Natural killer cell (primary cell): ENCODE measurements around the gene KCNA1. TPM values are rescaled to one million over a fixed set of nuclear protein-coding genes. Genes with fewer than 3 reads are reported as not detected.

Experiments
- ATAC-seq, 3 donors: fragments of 150-1000 bp in 2 of 3; fragments of 200-7000 bp in 1 of 3; cut with Tn5 transposase; 1 replicate in 1 of 3; 2 replicates in 2 of 3; pipeline ENCODE4 v1.10.0; 2021; ENCODE audit warnings: mild to moderate bottlenecking in 2 of 3, moderate library complexity in 2 of 3
- DNase-seq, 2 donors: peaks; one replicate each; pipeline versions ENCODE4 v3.0.0 to v3.0.0-alpha.2; 2013 to 2021; ENCODE audit warnings: mixed read lengths in 1 of 2
- H3K27ac ChIP-seq: one replicate; pipeline ENCODE4 v1.5.1; 2013; ENCODE audit warnings: mild to moderate bottlenecking, low read length
- H3K27me3 ChIP-seq: one replicate; pipeline ENCODE4 v1.6.1; 2013; ENCODE audit warnings: low read length; ENCODE audit not compliant: control insufficient read depth, insufficient read depth
- H3K36me3 ChIP-seq: one replicate; pipeline ENCODE4 v1.6.1; 2013; ENCODE audit warnings: low read length; ENCODE audit not compliant: control insufficient read depth, insufficient read depth
- H3K4me1 ChIP-seq: one replicate; pipeline ENCODE4 v1.6.1; 2013; ENCODE audit warnings: low read length; ENCODE audit not compliant: control insufficient read depth, insufficient read depth
- H3K4me3 ChIP-seq: one replicate; pipeline ENCODE4 v1.5.1; 2013; ENCODE audit warnings: low read length
- H3K9me3 ChIP-seq: one replicate; pipeline ENCODE4 v1.6.1; 2013; ENCODE audit warnings: low read length; ENCODE audit not compliant: control insufficient read depth, insufficient read depth
- H3K27ac Mint-ChIP-seq, 2 donors: one replicate each; pipeline ENCODE4 v1.8.0; 2022; ENCODE audit warnings: mild to moderate bottlenecking in 2 of 2, mixed read lengths in 2 of 2, moderate library complexity in 1 of 2
- H3K27me3 Mint-ChIP-seq, 2 donors: one replicate each; pipeline ENCODE4 v1.8.0; 2022; ENCODE audit warnings: low read depth in 2 of 2, mixed read lengths in 2 of 2
- H3K36me3 Mint-ChIP-seq: one replicate; pipeline ENCODE4 v1.8.0; 2022; ENCODE audit warnings: mixed read lengths
- H3K4me1 Mint-ChIP-seq, 2 donors: one replicate each; pipeline ENCODE4 v1.8.0; 2022; ENCODE audit warnings: mixed read lengths in 2 of 2
- H3K4me3 Mint-ChIP-seq: one replicate; pipeline ENCODE4 v1.8.0; 2022; ENCODE audit warnings: mild to moderate bottlenecking, moderate library complexity, mixed read lengths
- H3K9me3 Mint-ChIP-seq, 2 donors: one replicate each; pipeline ENCODE4 v1.8.0; 2022; ENCODE audit warnings: mixed read lengths in 2 of 2
- CTCF ChIP-seq: fragments of 200-600 bp; IDR thresholded peaks from one replicate; pipeline ENCODE4 v1.8.0; 2022; ENCODE audit warnings: antibody characterized with exemption
- WGBS: methylation state at CpG from one replicate; pipeline ENCODE4 v1.1.7; 2013; ENCODE audit warnings: missing lambda C conversion rate; ENCODE audit not compliant: insufficient coverage; 5-methylcytosine and 5-hydroxymethylcytosine counted together
- intact Hi-C: fragments of 100-400 bp; cut with micrococcal nuclease; formaldehyde crosslinking; loops from one replicate; pipeline ENCODE4 v1.14.2; 2022
- total RNA-seq, 4 donors: library from RNA; stranded (reverse); fragments of 120-200 nt in 1 of 4; gene quantifications; one replicate each; pipeline versions ENCODE4 v1.2.3 to v1.2.4, GENCODE V29; 2013 to 2022

KCNA1 gene
- total RNA-seq, 3 donors from 2014 or later (not counting 1 experiment from before 2014, with no cell fraction given): not detected

DNA sequence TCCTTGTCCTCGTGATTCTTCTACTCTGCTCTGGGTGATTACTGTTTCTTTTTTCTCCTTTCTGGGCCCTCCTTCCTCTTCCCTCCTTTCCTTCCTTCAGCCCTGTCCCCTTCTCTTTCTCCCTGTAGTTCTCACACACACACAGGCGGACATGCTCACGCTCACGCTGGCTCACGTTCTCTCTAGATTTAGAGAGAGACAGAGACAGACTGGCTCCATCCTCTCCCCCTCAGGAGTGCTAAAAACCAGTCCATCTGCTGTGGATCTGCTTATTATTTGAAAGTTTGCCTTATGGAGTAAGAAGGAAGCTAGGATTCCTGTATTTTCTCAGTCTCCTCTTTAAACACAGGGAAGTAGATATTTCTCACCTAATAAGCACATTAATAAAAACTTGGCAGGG is 48.1 kb downstream of the KCNA1 start:
- Mint-ChIP-seq H3K36me3 (no peaks in the 10 kb centered on the region), H3K27me3 (peaks cover 29 to 58% of the 10 kb centered on the region in 2 donors), H3K27ac (no peak overlapping the region), H3K4me3 (no peak overlapping the region), H3K4me1 (no peaks in the 10 kb centered on the region), H3K9me3 (no peaks in the 10 kb centered on the region)
- Histone ChIP-seq H3K27me3 (no peaks in the 10 kb centered on the region), H3K4me1 (no peaks in the 10 kb centered on the region), H3K4me3 (no peak overlapping the region), H3K9me3 (no peaks in the 10 kb centered on the region), H3K27ac (no peak overlapping the region), H3K36me3 (no peaks in the 10 kb centered on the region)
- TF ChIP-seq CTCF: no peak
- intact Hi-C loops: no loop called here
- no peak for ATAC-seq
- WGBS: 79% methylated on average over 5 of the region's 5 CpGs
- no peak for DNase-seq

GRCh38 chr12:4958697-4959375 is 49.1 kb downstream of the KCNA1 start:
- H3K9me3 ChIP-seq: no peaks in the 10 kb centered on the region
- TF ChIP-seq CTCF: no peak
- no peak for DNase-seq
- intact Hi-C loops: no loop called here
- H3K27me3 ChIP-seq: no peaks in the 10 kb centered on the region
- WGBS: 82% methylated on average over 5 of the region's 6 CpGs
- ATAC-seq: no peak
- Mint-ChIP-seq H3K36me3 (no peaks in the 10 kb centered on the region), H3K4me1 (no peaks in the 10 kb centered on the region), H3K27me3 (peaks cover 21 to 47% of the 10 kb centered on the region in 2 donors), H3K4me3 (no peak overlapping the region), H3K9me3 (no peaks in the 10 kb centered on the region), H3K27ac (no peak overlapping the region)
- H3K36me3 ChIP-seq: no peaks in the 10 kb centered on the region
- no peaks in the 10 kb centered on the region for H3K4me1 ChIP-seq
- H3K4me3 ChIP-seq: no peak overlapping the region
- H3K27ac ChIP-seq: no peak overlapping the region

- intact Hi-C loops: no loop called here
- Histone ChIP-seq H3K4me3 (no peak overlapping the region), H3K27me3 (no peaks in the 10 kb centered on the region), H3K36me3 (no peaks in the 10 kb centered on the region), H3K27ac (no peak overlapping the region), H3K9me3 (no peaks in the 10 kb centered on the region), H3K4me1 (no peaks in the 10 kb centered on the region)
- no peak for ATAC-seq
- WGBS: 84% methylated on average over 3 of the region's 4 CpGs
- TF ChIP-seq CTCF: no peak
- H3K4me3 Mint-ChIP-seq: no peak overlapping the region
- no peak overlapping the region for H3K27ac Mint-ChIP-seq
- H3K4me1 Mint-ChIP-seq: no peaks in the 10 kb centered on the region
- H3K9me3 Mint-ChIP-seq: no peaks in the 10 kb centered on the region
- no peaks in the 10 kb centered on the region for H3K36me3 Mint-ChIP-seq
- no peak for DNase-seq
- H3K27me3 Mint-ChIP-seq: peaks cover 23 to 48% of the 10 kb centered on the region in 2 donors
Measured at GRCh38 chr12:4959381-4959780, 49.7 kb downstream of the KCNA1 start.

- H3K4me3 ChIP-seq: no peak overlapping the region
- H3K9me3 ChIP-seq: no peaks in the 10 kb centered on the region
- DNase-seq: no peak
- no peak overlapping the region for H3K27ac ChIP-seq
- no peak for ATAC-seq
- H3K36me3 Mint-ChIP-seq: no peaks in the 10 kb centered on the region
- H3K4me1 ChIP-seq: no peaks in the 10 kb centered on the region
- H3K36me3 ChIP-seq: no peaks in the 10 kb centered on the region
- TF ChIP-seq CTCF: no peak
- no peak overlapping the region for H3K4me3 Mint-ChIP-seq
- no peaks in the 10 kb centered on the region for H3K9me3 Mint-ChIP-seq
- intact Hi-C loops: no loop called here
- H3K4me1 Mint-ChIP-seq: no peaks in the 10 kb centered on the region
- H3K27me3 ChIP-seq: no peaks in the 10 kb centered on the region
- H3K27me3 Mint-ChIP-seq: peaks cover 24 to 51% of the 10 kb centered on the region in 2 donors
- 67% methylated on average over 13 of the region's 13 CpGs for WGBS
- no peak overlapping the region for H3K27ac Mint-ChIP-seq
Measured at GRCh38 chr12:4960030-4960429, 50.3 kb downstream of the KCNA1 start.
